ENCODE data around the gene PDE7B. TPM values are rescaled to one million over a fixed set of nuclear protein-coding genes. Genes with fewer than 3 reads are reported as not detected.

The PDE7B gene
- total and polyA plus RNA-seq, 2 of the 8 experiments (the other 6 are each of a cell fraction or from before 2014, with no cell fraction given): not detected

DNA sequence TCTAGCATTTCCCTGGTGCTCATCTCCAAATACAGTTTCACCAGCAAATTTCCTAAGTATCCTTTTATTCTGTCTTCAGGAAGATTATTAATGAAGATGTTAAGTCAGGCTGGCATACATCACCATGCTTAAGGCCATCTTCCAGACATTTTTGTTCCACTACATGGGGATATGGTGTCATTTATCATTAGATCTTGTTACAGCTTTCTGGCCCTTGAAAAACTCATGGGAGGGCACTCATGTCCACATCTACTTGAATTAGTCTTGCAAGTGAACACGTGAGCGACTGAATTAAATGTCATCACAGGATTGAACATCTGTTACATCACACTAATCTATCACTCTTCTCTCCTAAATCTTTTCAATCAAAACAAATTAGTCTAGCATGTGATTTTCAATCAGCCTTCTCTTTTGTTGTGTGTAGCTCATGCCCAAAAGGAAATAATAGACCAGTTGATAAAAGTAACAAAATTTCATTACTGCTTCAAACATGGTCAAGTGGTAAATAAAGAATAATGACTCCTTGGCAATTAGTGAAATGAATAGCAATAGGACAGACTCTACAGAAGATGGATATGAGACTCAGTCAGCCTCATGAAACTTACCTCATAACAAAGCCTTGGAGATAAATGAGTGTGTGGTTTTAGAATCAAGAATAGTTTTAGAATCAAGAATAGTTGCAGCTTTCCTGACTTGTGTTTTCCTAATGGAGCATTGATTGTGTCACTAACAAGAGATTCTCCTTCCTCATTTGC, 318.1 kb downstream of the PDE7B start:
- no peak overlapping the region for H4K91ac ChIP-seq (replicated peaks; ENCODE audit: insufficient read length, low read length)
- H3K27ac ChIP-seq (ENCODE audit: low read depth, low read length): no peak overlapping the region
- H2BK5ac ChIP-seq (ENCODE audit: low read depth, low read length): no peak overlapping the region
- H3K23ac ChIP-seq (ENCODE audit: insufficient read length): no peak overlapping the region
- H3K9ac ChIP-seq (replicated peaks in 1 of 4; ENCODE audit: extremely low read depth in 1 of 4, low read depth in 3 of 4, low read length in 3 of 4): no peak overlapping the region
- CTCF ChIA-PET (ENCODE audit: partially characterized antibody): interaction anchor here (1.0 to 1.3 kb wide), 2 partner anchors 21 to 56 kb away, joined by 3 read pairs; no protein-coding TSS in a partner anchor
- no peaks in the 10 kb centered on the region for H3K23me2 ChIP-seq (ENCODE audit: low read depth, low read length)
- no peak overlapping the region for H2AFZ ChIP-seq (ENCODE audit: low read length)
- no peak overlapping the region for H2BK20ac ChIP-seq (ENCODE audit: low read length)
- H3K9me3 ChIP-seq (ENCODE audit: insufficient read depth in 2 of 2, low read depth in 1 of 2, low read length in 1 of 2): no peaks in the 10 kb centered on the region
- H4K20me1 ChIP-seq (replicated peaks in 1 of 2; ENCODE audit: control insufficient read depth in 1 of 2, insufficient read depth in 2 of 2, low read length in 2 of 2): no peaks in the 10 kb centered on the region
- H2AK5ac ChIP-seq (ENCODE audit: low read depth, low read length): no peak overlapping the region
- no peaks in the 10 kb centered on the region for H3K27me3 ChIP-seq (replicated peaks in 1 of 4; ENCODE audit: control insufficient read depth in 3 of 4, extremely low read depth in 1 of 4, insufficient read depth in 3 of 4, low read length in 3 of 4)
- no peak overlapping the region for H3K18ac ChIP-seq (ENCODE audit: extremely low read depth, low read length)
- H3K79me2 ChIP-seq (ENCODE audit: control insufficient read depth in 1 of 2, insufficient read depth in 2 of 2, low read length in 2 of 2): no peaks in the 10 kb centered on the region
- POLR2A ChIA-PET (ENCODE audit: partially characterized antibody): no interaction called here
- H4K5ac ChIP-seq (ENCODE audit: insufficient read length, low read depth, low read length): no peak overlapping the region
- WGBS, 2 experiments (ENCODE audit: extremely low coverage in 1 of 2, insufficient coverage in 1 of 2, insufficient read length in 1 of 2, insufficient replicate concordance in 2 of 2, low coverage in 1 of 2, low lambda C conversion rate in 2 of 2, missing lambda C conversion rate in 1 of 2): 97% methylated on average over 2 of the region's 2 CpGs; no CpG with 5 or more reads in 1 of the 2 experiments
- H3K36me3 ChIP-seq (ENCODE audit: control insufficient read depth in 2 of 4, insufficient read depth in 4 of 4, low read length in 3 of 4): no peaks in the 10 kb centered on the region
- no peak overlapping the region for H3K4me3 ChIP-seq (ENCODE audit: extremely low read depth in 1 of 4, insufficient read depth in 2 of 4, low read depth in 3 of 4, low read length in 4 of 4)
- no peak overlapping the region for H3K14ac ChIP-seq (ENCODE audit: insufficient read length)
- no peaks in the 10 kb centered on the region for H3K4me1 ChIP-seq (replicated peaks in 1 of 4; ENCODE audit: control insufficient read depth in 3 of 4, insufficient read depth in 4 of 4, low read length in 3 of 4)
- H2BK120ac ChIP-seq (replicated peaks; ENCODE audit: low read depth, low read length): no peak overlapping the region
- H3K79me1 ChIP-seq (ENCODE audit: low read depth, low read length): no peaks in the 10 kb centered on the region
- H2BK12ac ChIP-seq (ENCODE audit: low read depth, low read length): no peak overlapping the region
- DNase-seq (ENCODE audit: low read depth in 1 of 2, low spot score in 2 of 2) (no peak), FAIRE-seq (no peak)
- H4K8ac ChIP-seq (ENCODE audit: extremely low read depth, insufficient read depth, low read length): no peak overlapping the region
- H3K56ac ChIP-seq (replicated peaks; ENCODE audit: insufficient read length, low read depth, low read length): no peak overlapping the region
- no peak overlapping the region for H3K4me2 ChIP-seq (ENCODE audit: insufficient read depth in 1 of 2, low read depth in 2 of 2, low read length in 2 of 2)
- no peak overlapping the region for H3K4ac ChIP-seq (replicated peaks; ENCODE audit: insufficient read length, low read depth, low read length)
- no peak overlapping the region for H2BK15ac ChIP-seq (ENCODE audit: low read length)
- TF ChIP-seq, protein P1, sequence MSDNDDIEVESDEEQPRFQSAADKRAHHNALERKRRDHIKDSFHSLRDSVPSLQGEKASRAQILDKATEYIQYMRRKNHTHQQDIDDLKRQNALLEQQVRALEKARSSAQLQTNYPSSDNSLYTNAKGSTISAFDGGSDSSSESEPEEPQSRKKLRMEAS (IDR thresholded peaks at IDR 0.05): no peak
- TF ChIP-seq SIN3A (conservative IDR thresholded peaks at IDR 0.05 in 1 of 2, IDR thresholded peaks at IDR 0.05 in 1 of 2; ENCODE audit: low read depth in 1 of 2, low read length in 2 of 2) (no peak), TCF12 (IDR thresholded peaks at IDR 0.05; ENCODE audit: low read depth, low read length) (no peak), SP4 (IDR thresholded peaks at IDR 0.05; ENCODE audit: low read length) (no peak), TEAD4 (IDR thresholded peaks at IDR 0.05; ENCODE audit: low read depth, low read length) (no peak), JUN (IDR thresholded peaks at IDR 0.05; ENCODE audit: low read depth, low read length) (no peak), RAD21 (IDR thresholded peaks at IDR 0.05 in 1 of 2, conservative IDR thresholded peaks at IDR 0.05 in 1 of 2; ENCODE audit: low read depth in 2 of 2, low read length in 2 of 2) (no peak), ASH2L (IDR thresholded peaks at IDR 0.05; ENCODE audit: low read length) (no peak), BRCA1 (IDR thresholded peaks at IDR 0.05; ENCODE audit: low read depth, low read length) (no peak), SP2 (IDR thresholded peaks at IDR 0.05; ENCODE audit: low read length) (no peak), NRF1 (IDR thresholded peaks at IDR 0.05; ENCODE audit: low read depth, low read length) (no peak), CEBPB (IDR thresholded peaks at IDR 0.05; ENCODE audit: low read depth, low read length) (no peak)

Measured in H1 (cell line).